SK-N-MC (cell line): ENCODE results near the gene DUSP10.

Source experiments
- EZH2 ChIP-seq: fragments of 200-600 bp; sonication (generic); IDR thresholded peaks from one replicate; pipeline ENCODE4 v1.6.1; 2017; ENCODE audit warnings: antibody characterized with exemption
- POLR2AphosphoS5 ChIP-seq: IDR thresholded peaks from 2 replicates; pipeline ENCODE4 v1.6.1; 2012; ENCODE audit warnings: mild to moderate bottlenecking, low read depth, low read length, borderline replicate concordance

GRCh38 chr1:221680085-221680484 is 61.8 kb downstream of the DUSP10 start:
- TF ChIP-seq EZH2 (no peak), POLR2AphosphoS5 (no peak)
